Peyer's patch (tissue), 4 donors: ENCODE results near the gene CDH26.

ENCODE experiments used
- POLR2A ChIP-seq, 2 donors: fragments of 450-650 bp; IDR thresholded peaks; one replicate each; pipeline ENCODE4 v1.5.1; 2017; ENCODE audit warnings: antibody characterized with exemption in 2 of 2, mild to moderate bottlenecking in 2 of 2, moderate library complexity in 2 of 2
- TF ChIP-seq, protein P1 (sequence below), 6 experiments: fragments of 450-650 bp in 4 of 6; fragments of 200-600 bp in 2 of 6; sonication (generic) in 1 of 6; IDR thresholded peaks; one replicate each; pipeline ENCODE4 v1.5.1; 2017 to 2019; ENCODE audit warnings: antibody characterized with exemption in 6 of 6, mild to moderate bottlenecking in 3 of 6, moderate library complexity in 1 of 6

DNA sequence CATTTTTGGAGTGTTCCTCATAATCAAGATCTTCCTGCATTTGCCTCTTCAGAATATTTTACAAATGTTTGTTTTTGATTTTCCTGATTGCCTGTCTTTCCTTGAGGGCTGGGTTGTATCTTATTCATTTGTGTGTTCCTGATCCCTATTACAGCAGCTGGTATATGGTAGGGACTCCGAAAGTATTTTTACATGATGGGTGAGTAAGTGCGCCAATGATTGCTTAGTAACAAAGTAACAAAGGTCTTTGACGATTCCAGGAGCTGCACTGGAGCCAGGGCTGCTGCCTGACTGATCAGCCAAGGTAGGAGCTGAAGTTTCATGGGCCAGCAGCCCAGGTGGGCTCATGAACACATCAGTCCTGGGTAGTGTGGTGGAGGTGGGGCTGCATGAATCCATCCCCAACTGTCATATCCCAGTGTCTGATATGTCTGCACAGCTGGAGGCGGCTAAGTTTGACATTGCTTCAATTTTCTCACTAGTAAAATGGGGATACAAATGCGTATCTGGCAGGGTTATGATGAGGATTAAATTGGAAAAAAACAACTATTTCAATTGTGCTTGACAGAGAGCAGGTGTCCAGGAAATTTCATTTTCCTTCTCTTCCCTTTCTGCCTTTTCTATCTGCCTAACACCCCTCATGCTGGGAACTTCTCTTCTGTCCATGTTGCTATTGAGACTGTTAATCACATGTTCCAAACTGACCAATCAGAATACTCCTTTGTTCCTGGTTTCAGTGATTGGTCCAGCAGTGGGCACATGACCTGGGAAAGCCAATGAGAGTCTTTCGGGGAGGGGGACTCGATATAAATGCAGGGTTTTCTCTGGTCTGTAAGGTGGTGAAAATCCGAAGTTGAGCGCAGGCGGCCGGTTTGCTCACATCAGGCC is 90.7 kb downstream of the CDH26 start:
- no peak for TF ChIP-seq POLR2A (IDR thresholded peaks at IDR 0.05)
- TF ChIP-seq, protein P1, sequence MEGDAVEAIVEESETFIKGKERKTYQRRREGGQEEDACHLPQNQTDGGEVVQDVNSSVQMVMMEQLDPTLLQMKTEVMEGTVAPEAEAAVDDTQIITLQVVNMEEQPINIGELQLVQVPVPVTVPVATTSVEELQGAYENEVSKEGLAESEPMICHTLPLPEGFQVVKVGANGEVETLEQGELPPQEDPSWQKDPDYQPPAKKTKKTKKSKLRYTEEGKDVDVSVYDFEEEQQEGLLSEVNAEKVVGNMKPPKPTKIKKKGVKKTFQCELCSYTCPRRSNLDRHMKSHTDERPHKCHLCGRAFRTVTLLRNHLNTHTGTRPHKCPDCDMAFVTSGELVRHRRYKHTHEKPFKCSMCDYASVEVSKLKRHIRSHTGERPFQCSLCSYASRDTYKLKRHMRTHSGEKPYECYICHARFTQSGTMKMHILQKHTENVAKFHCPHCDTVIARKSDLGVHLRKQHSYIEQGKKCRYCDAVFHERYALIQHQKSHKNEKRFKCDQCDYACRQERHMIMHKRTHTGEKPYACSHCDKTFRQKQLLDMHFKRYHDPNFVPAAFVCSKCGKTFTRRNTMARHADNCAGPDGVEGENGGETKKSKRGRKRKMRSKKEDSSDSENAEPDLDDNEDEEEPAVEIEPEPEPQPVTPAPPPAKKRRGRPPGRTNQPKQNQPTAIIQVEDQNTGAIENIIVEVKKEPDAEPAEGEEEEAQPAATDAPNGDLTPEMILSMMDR (IDR thresholded peaks at IDR 0.05), result no peak
